Hematopoietic multipotent progenitor cell treated with erythropoietin and hydrocortisone succinate and interleukin-3 and kit ligand, for 8 days (in vitro differentiated cells): Measurements from ENCODE around the gene NXN.
"Not testable (repeated sequence)": the region's sequence is repeated elsewhere in the genome, so short reads cannot be mapped to it uniquely, and the experiment has no call there.

ENCODE experiments used
- DNase-seq: peaks from one replicate; pipeline ENCODE4 v3.0.0-alpha.2; 2015

Gene NXN

GRCh38 chr17:881778-882177 is 97.8 kb downstream of the NXN start:
- no peak for DNase-seq

DNA sequence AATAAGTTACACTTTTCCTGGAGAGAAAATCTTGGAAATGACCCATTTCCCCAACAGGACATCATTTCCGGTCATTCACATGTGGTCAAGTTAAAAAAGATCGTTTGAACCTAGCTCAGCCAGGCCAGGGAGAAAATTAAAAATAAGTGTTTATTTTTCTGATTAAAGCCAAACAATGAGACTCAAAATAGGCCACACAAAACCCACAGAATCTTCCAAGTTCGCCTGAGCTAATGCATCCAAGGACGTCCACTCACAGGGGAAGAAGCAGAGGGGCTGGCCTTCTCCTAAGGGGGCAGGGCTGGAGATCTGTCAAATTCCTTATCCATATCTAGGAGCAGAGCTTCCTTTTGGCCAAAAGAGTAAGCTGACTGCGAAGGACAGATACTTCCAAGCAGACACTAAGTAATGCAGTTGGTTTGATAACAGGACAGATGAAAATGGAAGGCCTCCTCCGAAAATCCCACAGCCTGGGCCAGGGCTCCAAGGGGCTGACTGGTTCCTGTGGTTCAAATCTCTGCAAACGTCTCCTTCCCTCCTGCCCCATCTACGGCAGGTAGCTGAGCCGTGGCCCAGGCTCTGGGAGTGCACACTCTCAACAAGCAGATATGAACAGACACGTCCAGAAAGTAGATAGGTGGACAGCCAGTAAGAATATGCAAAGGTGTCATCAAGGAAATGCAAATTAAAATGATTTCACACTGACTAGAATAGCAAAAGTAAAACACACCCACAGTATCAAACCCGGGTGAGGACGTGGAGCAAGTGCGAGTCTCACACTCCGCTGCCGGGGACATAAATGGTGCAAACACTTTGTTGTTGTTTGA is 98.9 kb downstream of the NXN start:
- no peak for DNase-seq

GRCh38 chr17:879546-880442 is 99.8 kb downstream of the NXN start:
- DNase-seq, result peak; percentile 92

GRCh38 chr17:877630-878029 is 101.9 kb downstream of the NXN start:
- no peak for DNase-seq

- DNase-seq, result peak; percentile 6
Measured at GRCh38 chr17:876272-876671, 103.3 kb downstream of the NXN start.

DNA sequence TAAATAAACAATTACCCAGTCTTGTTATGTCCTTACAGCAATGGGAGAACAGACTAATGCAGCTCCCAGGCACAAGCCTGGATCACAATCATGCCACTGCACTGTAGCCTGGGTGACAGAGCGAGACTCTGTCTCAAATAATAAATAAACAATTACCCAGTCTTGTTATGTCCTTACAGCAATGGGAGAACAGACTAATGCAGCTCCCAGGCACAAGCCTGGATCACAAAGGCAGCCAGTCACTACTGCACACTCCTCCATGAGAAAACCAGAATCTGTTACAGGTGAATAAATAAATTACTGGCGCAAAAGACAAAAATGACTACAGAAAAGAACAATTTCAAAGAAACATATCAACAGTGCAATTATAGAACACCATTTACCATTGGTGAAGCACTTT is 105.0 kb downstream of the NXN start:
- DNase-seq, result not testable (repeated sequence)

DNA sequence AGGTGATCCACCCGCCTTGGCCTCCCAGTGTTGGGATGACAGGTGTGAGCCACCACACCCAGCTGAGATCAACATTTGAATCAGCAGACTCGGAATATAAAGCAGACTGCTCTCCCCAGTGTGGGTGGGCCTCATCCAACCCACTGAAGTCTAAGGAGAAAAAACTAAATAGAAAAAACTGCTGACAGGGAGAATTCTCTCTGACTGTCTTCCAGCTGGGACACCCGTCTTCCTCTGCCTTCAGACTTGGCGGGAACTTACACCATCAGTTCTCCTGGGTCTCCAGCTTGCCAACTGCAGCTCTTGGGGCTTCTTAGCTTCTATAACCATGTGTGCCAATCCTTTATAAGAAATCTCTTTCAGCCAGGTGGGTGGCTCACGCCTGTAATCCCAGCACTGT is 106.7 kb downstream of the NXN start:
- no peak for DNase-seq

DNA sequence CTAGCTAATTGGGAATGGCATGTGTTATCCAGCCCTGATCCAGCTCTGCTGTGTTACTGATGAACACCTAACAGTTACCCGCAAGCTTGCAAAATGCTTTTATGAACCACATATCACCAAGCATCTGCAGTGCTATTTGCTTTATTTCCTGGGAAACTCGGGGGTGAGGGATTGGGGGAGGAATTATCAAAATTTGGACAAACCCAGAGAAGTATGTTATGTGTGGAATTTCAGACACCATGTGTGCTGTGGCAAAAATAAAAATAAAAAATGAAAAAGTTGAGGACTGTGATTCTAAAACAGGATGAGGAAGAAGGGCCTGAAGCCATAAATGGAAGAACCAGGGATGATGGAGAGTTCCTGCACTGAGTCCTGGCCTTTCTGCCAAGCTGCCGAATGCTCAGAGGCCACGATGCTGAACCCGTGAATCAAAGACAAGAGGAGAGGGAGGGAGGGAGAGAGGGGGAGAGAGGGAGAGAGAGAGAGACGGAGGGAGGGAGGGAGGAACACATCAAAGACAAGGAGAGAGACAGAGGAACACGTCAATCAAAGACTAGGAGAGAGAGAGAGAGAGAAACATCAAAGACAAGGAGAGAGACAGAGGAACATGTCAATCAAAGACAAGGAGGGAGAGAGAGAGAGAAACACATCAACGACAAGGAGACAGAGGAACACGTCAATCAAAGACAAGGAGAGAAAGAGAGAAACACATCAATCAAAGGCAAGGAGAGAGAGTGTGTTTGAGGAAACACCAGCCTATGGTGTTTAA is 107.6 kb downstream of the NXN start:
- DNase-seq, result no peak

- no peak for DNase-seq
Measured at GRCh38 chr17:869567-870525, 109.7 kb downstream of the NXN start.

- DNase-seq, result no peak
Measured at GRCh38 chr17:869086-869485, 110.5 kb downstream of the NXN start.

DNA sequence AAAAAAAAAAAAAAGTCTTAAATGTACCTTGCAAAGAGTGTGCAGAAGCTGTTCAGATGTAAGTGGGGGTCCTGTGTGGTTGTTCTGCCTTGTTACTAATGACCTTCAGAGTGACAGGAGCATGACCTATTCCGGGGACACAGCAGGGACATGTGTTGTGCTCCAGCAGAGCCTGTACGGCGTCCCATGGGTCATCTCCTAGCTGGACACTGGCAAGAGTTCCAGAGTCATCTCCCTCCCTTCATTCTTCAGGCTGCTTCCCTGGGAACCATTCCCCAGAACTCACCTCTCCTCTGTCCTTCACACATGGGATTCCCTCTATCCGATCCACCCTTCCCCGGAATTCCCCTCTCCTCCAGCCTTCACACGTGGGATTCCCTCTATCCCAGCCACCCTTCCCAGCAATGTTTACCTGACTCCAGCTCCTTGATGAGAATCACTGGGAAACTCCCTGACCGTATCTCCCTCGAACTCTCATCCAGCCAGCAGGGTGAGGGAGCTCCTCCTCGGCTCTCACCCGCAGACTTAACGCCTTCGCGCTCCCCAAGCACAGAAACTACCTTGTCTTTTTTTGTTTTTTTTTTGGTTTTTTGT is 111.6 kb downstream of the NXN start:
- no peak for DNase-seq

- not testable (repeated sequence) for DNase-seq
Measured at GRCh38 chr17:867238-867637, 112.3 kb downstream of the NXN start.

DNA sequence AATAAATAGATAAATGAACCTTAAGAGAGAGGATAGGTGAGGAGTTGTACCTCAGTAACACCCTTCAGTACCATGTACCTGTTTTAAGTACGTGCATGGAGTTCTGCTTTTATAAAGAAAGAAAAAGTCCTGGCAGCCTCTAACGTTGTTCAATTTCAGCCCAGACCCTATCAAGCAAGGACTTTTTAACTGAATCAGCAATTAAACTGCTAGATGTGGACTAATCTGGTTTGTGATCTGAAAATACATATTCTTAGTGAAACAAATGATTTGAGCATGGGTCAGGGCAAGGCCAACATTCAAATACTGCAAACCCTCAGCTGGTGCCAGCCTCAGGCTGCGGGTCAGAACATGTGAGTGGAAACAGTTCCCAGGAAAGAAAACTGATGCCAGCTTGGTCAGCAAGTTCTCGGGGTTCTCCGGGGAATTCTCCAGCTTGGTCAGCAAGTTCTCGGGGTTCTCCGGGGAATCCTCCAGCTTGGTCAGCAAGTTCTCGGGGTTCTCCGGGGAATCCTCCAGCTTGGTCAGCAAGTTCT is 112.9 kb downstream of the NXN start:
- no peak for DNase-seq

GRCh38 chr17:864315-864714 is 115.3 kb downstream of the NXN start:
- peak; percentile 78 for DNase-seq

DNA sequence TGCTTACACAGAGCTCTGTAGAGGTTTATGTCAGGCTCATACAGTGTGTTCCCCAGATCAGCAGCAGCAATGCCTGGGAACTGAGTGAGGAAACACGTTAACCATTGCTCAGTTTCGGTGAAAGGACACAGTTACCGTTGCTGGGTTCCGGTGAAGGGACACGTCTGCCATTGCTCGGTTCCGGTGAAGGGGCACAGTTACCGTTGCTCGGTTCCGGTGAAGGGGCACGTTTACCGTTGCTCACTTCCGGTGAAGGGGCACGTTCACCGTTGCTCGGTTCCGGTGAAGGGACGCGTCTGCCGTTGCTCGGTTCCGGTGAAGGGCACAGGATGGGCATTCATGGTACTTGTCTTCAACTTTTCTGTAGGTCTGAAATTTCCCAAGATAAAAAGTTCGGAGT is 115.7 kb downstream of the NXN start:
- DNase-seq, result peak; percentile 14

- no peak for DNase-seq
Measured at GRCh38 chr17:862582-862981, 117.0 kb downstream of the NXN start.

- DNase-seq, result no peak
Measured at GRCh38 chr17:861364-861763, 118.2 kb downstream of the NXN start.

GRCh38 chr17:860805-861204 is 118.8 kb downstream of the NXN start:
- no peak for DNase-seq

DNA sequence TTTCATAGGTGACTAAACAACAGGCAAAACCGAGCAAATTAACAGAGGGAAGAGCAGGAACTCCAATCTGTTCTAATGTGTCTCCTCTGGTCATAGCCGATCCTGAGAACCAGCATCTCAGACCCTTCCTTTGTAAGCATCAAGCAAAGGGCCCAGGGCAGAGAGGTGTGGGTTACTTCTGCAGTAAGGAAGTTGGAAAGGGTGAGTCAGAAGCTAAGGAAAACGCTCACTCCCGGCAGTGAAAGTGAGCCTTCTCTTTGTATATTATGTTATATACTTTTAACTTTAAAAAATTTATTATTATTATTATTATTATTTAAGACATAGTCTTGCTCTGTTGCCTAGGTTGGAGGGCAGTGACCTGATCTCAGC is 119.8 kb downstream of the NXN start:
- no peak for DNase-seq

GRCh38 chr17:859061-859823 is 120.3 kb downstream of the NXN start:
- no peak for DNase-seq

GRCh38 chr17:856149-856548 is 123.4 kb downstream of the NXN start:
- DNase-seq, result no peak
